Activated CD8-positive, alpha-beta T cell treated with anti-CD3 and anti-CD28 coated beads for 36 hours (primary cell): Measurements from ENCODE around the gene TCF7L2. TPM values are rescaled to one million over a fixed set of nuclear protein-coding genes. Genes with fewer than 3 reads are reported as not detected.

ENCODE experiments used
- ATAC-seq: fragments of 200-7000 bp; cut with Tn5 transposase; one replicate; pipeline ENCODE4 v1.10.0; 2021; ENCODE audit warnings: mild to moderate bottlenecking, moderate library complexity
- CTCF ChIA-PET: fragments of 350-600 bp; sonication (Branson Sonifier 250); formaldehyde crosslinking; loops from one replicate; lab custom pipeline; 2021; ENCODE audit warnings: antibody characterized with exemption; lab: Charles Lee
- POLR2A ChIA-PET: fragments of 350-600 bp; sonication (Branson Sonifier 250); formaldehyde crosslinking; loops from one replicate; lab custom pipeline; 2021; ENCODE audit warnings: antibody characterized with exemption; lab: Charles Lee
- DNase-seq: peaks from one replicate; pipeline ENCODE4 v3.0.0-alpha.2; 2020
- H3K27ac Mint-ChIP-seq: one replicate; pipeline ENCODE4 v1.8.0; 2021; ENCODE audit warnings: mild to moderate bottlenecking, mixed read lengths
- H3K27me3 Mint-ChIP-seq: one replicate; pipeline ENCODE4 v1.8.0; 2021; ENCODE audit warnings: mixed read lengths
- H3K36me3 Mint-ChIP-seq: one replicate; pipeline ENCODE4 v1.8.0; 2021; ENCODE audit warnings: low read depth, mixed read lengths
- H3K4me1 Mint-ChIP-seq: one replicate; pipeline ENCODE4 v1.8.0; 2021; ENCODE audit warnings: low read depth, mixed read lengths
- H3K4me3 Mint-ChIP-seq: one replicate; pipeline ENCODE4 v1.8.0; 2021; ENCODE audit warnings: mild to moderate bottlenecking, moderate library complexity, mixed read lengths
- H3K9me3 Mint-ChIP-seq: one replicate; pipeline ENCODE4 v1.8.0; 2021; ENCODE audit warnings: mixed read lengths
- CTCF ChIP-seq: fragments of 200-600 bp; IDR thresholded peaks from one replicate; pipeline ENCODE4 v1.8.0; 2022; ENCODE audit warnings: antibody characterized with exemption, mild to moderate bottlenecking
- intact Hi-C: fragments of 100-400 bp; cut with micrococcal nuclease; formaldehyde crosslinking; loops from one replicate; pipeline ENCODE4 v1.10.0; 2022
- total RNA-seq, 2 experiments: library from RNA; stranded (reverse); gene quantifications; one replicate each; pipeline ENCODE4 v1.2.3, GENCODE V29; 2021

TCF7L2 gene
- total RNA-seq, 2 experiments from 2014 or later: 1.5 to 1.6 TPM

GRCh38 chr10:113130014-113130641 is 180.1 kb downstream of the TCF7L2 start:
- Mint-ChIP-seq H3K27me3 (peaks cover 19% of the 10 kb centered on the region), H3K27ac (no peak overlapping the region), H3K36me3 (no peaks in the 10 kb centered on the region), H3K4me3 (no peak overlapping the region), H3K9me3 (no peaks in the 10 kb centered on the region), H3K4me1 (peaks cover 4% of the 10 kb centered on the region)
- no peak for ATAC-seq
- DNase-seq: no peak
- ChIA-PET CTCF (interaction anchor here (1.4 kb wide), 1 partner anchor 15 kb away, joined by 4 read pairs; no protein-coding TSS in a partner anchor), POLR2A (interaction anchor here (0.9 kb wide), 1 partner anchor 33 kb away, joined by 3 read pairs; no protein-coding TSS in a partner anchor)
- no peak for TF ChIP-seq CTCF
- intact Hi-C loops: no loop called here

GRCh38 chr10:113131613-113132261 is 181.7 kb downstream of the TCF7L2 start:
- peaks cover 11% of the 10 kb centered on the region for H3K27me3 Mint-ChIP-seq
- no peak overlapping the region for H3K4me3 Mint-ChIP-seq
- ATAC-seq: no peak
- POLR2A ChIA-PET: no interaction called here
- no peaks in the 10 kb centered on the region for H3K4me1 Mint-ChIP-seq
- CTCF ChIA-PET: no interaction called here
- H3K27ac Mint-ChIP-seq: no peak overlapping the region
- no peak for DNase-seq
- no peaks in the 10 kb centered on the region for H3K9me3 Mint-ChIP-seq
- H3K36me3 Mint-ChIP-seq: no peaks in the 10 kb centered on the region
- TF ChIP-seq CTCF: no peak
- intact Hi-C loops: no loop called here

- Mint-ChIP-seq H3K9me3 (no peaks in the 10 kb centered on the region), H3K36me3 (no peaks in the 10 kb centered on the region), H3K27me3 (peaks cover 6% of the 10 kb centered on the region), H3K4me1 (no peaks in the 10 kb centered on the region), H3K27ac (no peak overlapping the region), H3K4me3 (no peak overlapping the region)
- ATAC-seq: no peak
- ChIA-PET CTCF (no interaction called here), POLR2A (interaction anchor here (0.6 kb wide), 1 partner anchor 1304 kb away, joined by 4 read pairs; no protein-coding TSS in a partner anchor)
- TF ChIP-seq CTCF: no peak
- DNase-seq: no peak
- intact Hi-C loops: no loop called here
These were observed 182.6 kb downstream of the TCF7L2 start for GRCh38 chr10:113132591-113133121.

- CTCF ChIA-PET: no interaction called here
- no peak overlapping the region for H3K27ac Mint-ChIP-seq
- ATAC-seq (no peak), DNase-seq (no peak)
- POLR2A ChIA-PET: interaction anchor here (0.6 kb wide), 2 partner anchors 16 to 1303 kb away, joined by 3 to 4 read pairs; no protein-coding TSS in a partner anchor
- no peaks in the 10 kb centered on the region for H3K9me3 Mint-ChIP-seq
- intact Hi-C loops: no loop called here
- TF ChIP-seq CTCF: no peak
- no peak overlapping the region for H3K4me3 Mint-ChIP-seq
- no peaks in the 10 kb centered on the region for H3K4me1 Mint-ChIP-seq
- no peaks in the 10 kb centered on the region for H3K36me3 Mint-ChIP-seq
- H3K27me3 Mint-ChIP-seq: peaks cover 3% of the 10 kb centered on the region
These were observed 183.6 kb downstream of the TCF7L2 start for GRCh38 chr10:113133497-113134115.
